GM19468 (cell line): ENCODE measurements around the gene COL19A1.
"Not testable (repeated sequence)": the region's sequence is repeated elsewhere in the genome, so short reads cannot be mapped to it uniquely, and the experiment has no call there.

Source experiments
- ATAC-seq: cut with Tn5 transposase; IDR thresholded peaks from one replicate; pipeline ENCODE4 v1.9.1; 2021; ENCODE audit warnings: mild to moderate bottlenecking, moderate library complexity, moderate number of reproducible peaks; ENCODE audit not compliant: unreplicated experiment; ENCODE audit errors: extremely low read depth

The COL19A1 gene

GRCh38 chr6:69865126-69865525 is 1.2 kb upstream of the COL19A1 start:
- ATAC-seq: no peak

- ATAC-seq: peak; percentile 57
These were observed 648 bp downstream of the COL19A1 start for GRCh38 chr6:69866770-69867638.

GRCh38 chr6:69867639-69867976 is 1.3 kb downstream of the COL19A1 start:
- ATAC-seq: no peak

- ATAC-seq: no peak
These were observed 2.0 kb downstream of the COL19A1 start for GRCh38 chr6:69868252-69868804.

GRCh38 chr6:69868961-69869360 is 2.6 kb downstream of the COL19A1 start:
- no peak for ATAC-seq

- ATAC-seq: no peak
These were observed 4.8 kb downstream of the COL19A1 start for GRCh38 chr6:69871107-69871506.

GRCh38 chr6:69873291-69873690 is 6.9 kb downstream of the COL19A1 start:
- ATAC-seq: no peak

GRCh38 chr6:69875715-69876114 is 9.4 kb downstream of the COL19A1 start:
- no peak for ATAC-seq

- ATAC-seq: no peak
These were observed 12.4 kb downstream of the COL19A1 start for GRCh38 chr6:69878795-69879194.

GRCh38 chr6:69880601-69881000 is 14.2 kb downstream of the COL19A1 start:
- peak; percentile 18 for ATAC-seq

GRCh38 chr6:69881322-69882151 is 15.2 kb downstream of the COL19A1 start:
- peak; percentile 65 for ATAC-seq

GRCh38 chr6:69883551-69883950 is 17.2 kb downstream of the COL19A1 start:
- ATAC-seq: no peak

- ATAC-seq: no peak
These were observed 17.9 kb downstream of the COL19A1 start for GRCh38 chr6:69884231-69884630.

- ATAC-seq: no peak
These were observed 20.7 kb downstream of the COL19A1 start for GRCh38 chr6:69887026-69887425.

GRCh38 chr6:69887714-69888345 is 21.5 kb downstream of the COL19A1 start:
- ATAC-seq: no peak

- no peak for ATAC-seq
These were observed 22.3 kb downstream of the COL19A1 start for GRCh38 chr6:69888482-69889233.

- not testable (repeated sequence) for ATAC-seq
These were observed 23.0 kb downstream of the COL19A1 start for GRCh38 chr6:69889234-69889974.

GRCh38 chr6:69892561-69892960 is 26.2 kb downstream of the COL19A1 start:
- ATAC-seq: not testable (repeated sequence)

GRCh38 chr6:69893266-69893665 is 26.9 kb downstream of the COL19A1 start:
- ATAC-seq: not testable (repeated sequence)
